NCI-H1417 (cell line): ENCODE results near the gene ALK.

Experiments used
- DNase-seq, 3 experiments: peaks; one replicate each; lab custom pipeline; 2025; lab: John Stamatoyannopoulos, UW

Gene ALK

GRCh38 chr2:29796446-29796845 lies 124.9 kb downstream of the ALK start:
- DNase-seq: no peak

DNA sequence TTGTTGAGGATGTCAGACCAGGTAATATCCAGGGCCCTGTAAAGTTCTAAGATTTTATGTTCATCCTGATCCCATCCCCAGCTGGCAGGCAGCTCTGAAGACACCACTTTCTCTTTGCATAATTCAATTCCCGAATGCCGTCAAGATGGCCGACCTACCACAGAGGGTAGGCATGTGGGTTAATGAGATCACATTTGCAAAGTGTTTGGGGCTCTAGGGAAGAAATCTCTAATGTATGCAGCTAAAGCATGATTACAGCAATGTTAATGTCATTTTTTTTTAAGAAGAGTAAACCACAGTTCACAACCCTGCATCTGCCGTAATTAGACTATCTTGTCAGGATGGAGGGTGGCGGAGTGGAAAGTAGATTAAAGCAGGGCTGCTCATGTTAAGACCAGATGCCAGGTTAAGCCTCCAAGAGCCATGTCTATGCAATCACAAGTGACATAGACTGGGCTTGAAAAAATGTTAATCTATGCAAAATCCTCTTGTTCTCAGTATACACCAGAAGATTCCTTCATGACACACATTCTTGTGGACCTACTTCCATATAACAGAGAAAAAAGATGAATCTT lies 131.4 kb downstream of the ALK start:
- no peak for DNase-seq

DNA sequence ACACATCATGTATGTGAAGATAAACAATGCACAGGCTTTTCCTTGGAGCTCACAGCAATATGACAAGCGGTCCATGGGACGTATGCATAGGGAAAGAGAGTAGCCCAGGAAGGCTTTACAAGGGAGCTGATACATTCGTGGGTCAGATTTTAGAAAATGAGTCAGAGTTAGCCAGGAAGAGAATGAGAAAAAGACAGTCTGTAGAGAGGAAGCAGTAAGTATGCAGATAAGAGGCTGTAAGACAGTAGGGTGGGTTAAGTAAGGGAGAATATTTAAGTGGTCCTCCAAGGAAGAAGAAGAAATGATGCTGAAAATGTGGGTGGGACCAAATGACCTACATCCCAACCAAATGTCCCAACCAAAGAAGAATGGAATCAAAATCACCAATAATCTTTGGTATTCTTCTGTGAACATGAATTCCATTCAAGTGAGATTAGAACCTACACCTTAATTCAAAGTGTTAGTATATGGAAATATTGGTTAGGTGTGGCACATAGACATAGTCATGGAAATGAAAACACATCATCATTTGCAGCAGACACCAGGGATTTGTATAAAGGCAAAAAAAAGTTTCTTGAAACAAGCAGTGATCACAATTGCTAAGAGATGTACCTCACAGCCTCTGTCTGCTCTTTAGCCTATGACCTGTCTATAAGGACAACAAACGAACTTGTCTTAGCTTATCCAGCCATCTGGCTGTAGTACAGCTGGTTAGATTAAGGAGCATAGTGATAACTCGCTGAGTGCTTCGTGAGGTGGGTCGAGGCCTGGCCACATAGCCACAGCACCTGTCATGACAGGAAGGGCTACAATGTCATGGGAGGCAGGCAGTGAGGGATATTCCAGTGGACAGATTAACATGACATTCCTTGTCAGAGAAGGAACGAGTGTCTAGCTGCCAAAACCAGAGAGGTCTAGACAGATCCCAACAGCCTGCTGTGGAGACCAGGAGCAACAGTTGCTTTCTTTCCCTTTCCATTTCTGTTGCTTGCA lies 133.6 kb downstream of the ALK start:
- DNase-seq: no peak

GRCh38 chr2:29786361-29786760 lies 135.0 kb downstream of the ALK start:
- DNase-seq: peak in 1 of 3 experiments; percentile 83

GRCh38 chr2:29783666-29784065 lies 137.7 kb downstream of the ALK start:
- no peak for DNase-seq

- peak in 1 of 3 experiments; percentile 62 for DNase-seq
Measured at GRCh38 chr2:29782549-29783458, 138.6 kb downstream of the ALK start.

- no peak for DNase-seq
Measured at GRCh38 chr2:29782087-29782486, 139.3 kb downstream of the ALK start.

DNA sequence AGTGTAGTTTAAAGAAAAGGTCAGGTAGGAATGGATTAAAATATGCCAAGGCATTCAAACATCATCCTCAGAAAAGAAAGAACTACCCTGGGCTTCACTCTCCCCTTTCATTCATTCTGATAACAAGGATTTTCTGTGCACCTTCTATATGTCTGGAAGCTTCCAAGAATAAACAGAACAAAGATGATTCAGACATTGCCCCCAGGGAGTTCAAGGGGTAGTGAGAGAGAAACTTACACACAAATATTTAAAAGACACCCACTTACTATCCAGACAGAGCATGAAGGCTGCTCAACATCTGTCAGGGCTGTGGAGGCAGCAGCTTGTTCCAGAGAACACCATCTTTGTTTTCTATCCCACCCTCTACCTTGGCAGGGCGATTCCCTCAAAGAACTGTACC lies 140.5 kb downstream of the ALK start:
- DNase-seq: no peak

DNA sequence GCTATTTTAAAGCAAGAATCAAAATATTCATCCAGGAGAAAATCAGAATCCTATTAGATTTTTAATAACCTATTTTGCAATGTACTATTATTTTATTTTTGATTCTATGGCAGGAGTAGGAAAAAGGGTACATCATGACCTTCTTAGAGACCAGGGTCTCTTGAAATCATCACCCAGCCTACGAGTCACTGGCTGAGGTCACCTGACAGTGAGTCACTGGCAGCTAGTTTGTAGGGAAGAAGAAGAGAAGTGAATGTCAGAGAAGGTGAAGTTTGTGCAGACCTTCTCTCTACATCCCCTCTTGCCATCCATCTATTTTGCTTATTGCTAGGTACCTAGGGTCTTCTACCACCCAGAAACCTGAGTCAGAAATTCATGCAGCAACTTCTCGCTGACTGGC lies 144.2 kb downstream of the ALK start:
- no peak for DNase-seq

GRCh38 chr2:29776406-29776805 lies 145.0 kb downstream of the ALK start:
- no peak for DNase-seq

DNA sequence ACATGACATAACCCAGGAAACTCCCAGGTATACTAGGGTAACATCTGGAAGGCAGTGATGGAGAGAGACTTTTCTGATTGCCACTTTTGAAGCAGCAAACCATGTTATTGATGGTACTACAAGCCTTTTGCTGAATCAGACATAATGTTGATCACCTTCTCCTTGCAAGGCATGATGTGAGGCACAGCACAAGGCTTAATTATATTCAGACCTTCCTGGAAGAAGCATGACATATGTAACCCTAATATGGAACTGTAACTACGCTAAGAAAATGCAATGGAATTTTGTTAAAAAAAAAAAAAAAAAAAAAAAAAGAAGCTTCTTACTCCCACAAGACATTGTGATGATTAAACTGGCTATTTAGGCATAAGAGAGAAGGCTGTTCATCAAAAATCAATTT lies 145.4 kb downstream of the ALK start:
- no peak for DNase-seq

GRCh38 chr2:29774624-29775023 lies 146.8 kb downstream of the ALK start:
- no peak for DNase-seq

DNA sequence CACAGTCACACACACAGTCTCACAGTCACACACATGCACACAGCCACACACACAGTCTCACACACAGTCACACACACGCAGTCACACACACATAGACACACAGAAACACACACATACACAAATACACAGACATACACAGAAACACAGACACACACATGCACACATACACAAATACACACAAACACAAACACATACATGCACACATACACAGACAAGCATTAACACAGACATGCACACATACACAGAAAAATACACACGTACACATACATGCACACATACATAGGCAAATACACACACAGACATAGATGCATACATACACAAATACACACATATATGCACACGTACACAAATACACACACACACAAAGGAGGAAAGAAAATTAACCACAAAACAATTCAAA lies 150.5 kb downstream of the ALK start:
- no peak for DNase-seq

GRCh38 chr2:29769847-29770246 lies 151.5 kb downstream of the ALK start:
- DNase-seq: no peak

DNA sequence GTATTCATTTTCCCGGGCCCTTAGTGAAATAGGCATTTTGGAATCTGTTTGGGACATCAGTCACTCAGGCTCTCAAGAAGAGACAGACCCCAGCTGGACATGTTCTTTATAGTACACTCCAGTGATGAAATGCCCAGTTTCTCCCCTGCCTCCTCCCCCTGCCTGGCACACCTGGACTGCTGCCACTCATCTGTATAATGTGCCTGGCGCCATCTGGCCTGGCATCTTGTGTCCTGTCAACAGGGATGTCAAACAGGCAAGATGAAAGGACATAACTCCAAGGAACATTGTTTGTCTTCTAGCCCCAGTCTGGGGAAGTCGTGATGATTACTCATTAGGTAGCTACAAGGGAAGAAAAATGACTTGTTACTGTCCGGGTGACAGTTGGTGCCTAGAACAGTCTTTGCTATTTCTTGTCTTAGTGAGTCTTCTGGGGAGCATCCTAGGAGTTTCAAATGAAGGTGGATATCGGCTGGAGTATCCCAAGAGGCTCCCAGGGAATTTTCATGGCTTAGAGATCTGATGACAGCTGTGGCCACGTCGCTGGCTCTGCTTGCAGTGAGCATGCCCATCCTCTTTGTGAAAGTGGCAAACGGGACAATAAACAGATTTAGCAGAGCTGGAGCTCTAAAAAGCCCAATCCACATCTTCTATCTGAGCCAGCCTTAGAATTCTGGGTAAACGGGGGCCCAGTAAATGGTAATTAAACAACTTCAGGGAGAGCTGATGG lies 153.6 kb downstream of the ALK start:
- DNase-seq: peak in 1 of 3 experiments; percentile 36

GRCh38 chr2:29766191-29766590 lies 155.2 kb downstream of the ALK start:
- DNase-seq: no peak

DNA sequence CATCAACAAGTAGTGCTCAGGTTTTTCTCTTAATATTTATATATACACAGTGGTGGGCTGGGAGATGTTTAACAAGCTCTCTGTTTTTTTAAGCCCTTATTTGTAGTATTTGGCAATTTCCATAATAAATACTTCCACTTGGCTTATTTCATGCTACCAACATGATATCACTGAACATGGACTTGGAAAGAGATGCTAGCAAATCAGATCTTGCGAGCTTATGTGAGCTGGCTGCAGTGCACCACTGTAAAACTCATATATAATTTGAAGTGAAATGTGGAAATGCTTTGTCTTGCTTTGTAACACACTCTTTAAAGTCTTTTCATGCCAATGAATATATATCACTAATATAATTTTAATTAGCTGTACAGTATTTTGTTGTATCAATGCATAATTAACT lies 155.7 kb downstream of the ALK start:
- DNase-seq: no peak

DNA sequence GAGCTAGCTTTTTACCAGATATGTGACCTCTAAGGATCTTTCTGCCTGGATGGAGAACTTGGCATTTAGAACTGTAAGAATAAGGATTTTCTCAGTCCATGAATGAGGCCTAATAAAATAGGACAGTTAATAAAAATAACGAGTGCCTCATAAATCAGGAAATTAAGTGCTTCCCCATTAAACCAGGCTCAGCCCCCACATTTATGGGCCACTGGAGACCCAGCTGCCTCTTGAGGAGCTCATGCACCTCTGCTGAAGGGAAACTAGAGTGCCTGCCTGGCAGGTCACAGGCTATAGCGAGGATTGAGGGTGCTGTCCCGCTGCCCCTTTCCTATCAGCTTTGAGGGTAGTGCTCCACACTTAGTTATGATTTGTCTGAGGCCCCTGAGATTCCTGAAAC lies 158.0 kb downstream of the ALK start:
- DNase-seq: no peak

DNA sequence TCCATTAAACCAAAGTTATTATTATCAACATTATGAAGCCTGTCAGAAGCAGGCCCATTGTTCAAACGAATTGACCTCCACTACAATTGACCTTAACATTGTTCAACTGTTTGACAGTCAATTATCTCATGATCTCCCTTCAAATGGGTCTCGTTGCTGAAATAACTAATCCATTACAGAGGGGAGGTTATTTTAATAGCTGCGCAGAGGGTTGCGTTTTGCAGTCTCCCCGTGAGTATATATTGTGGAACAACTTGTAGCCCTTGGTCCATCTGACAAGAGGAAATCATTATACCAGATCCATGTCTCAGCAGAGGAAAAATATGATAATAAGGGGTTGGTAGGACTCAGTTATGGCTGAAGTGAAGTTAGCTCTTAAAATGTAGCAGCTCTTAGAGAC lies 159.1 kb downstream of the ALK start:
- peak in 1 of 3 experiments; percentile 57 for DNase-seq

GRCh38 chr2:29761278-29761677 lies 160.1 kb downstream of the ALK start:
- no peak for DNase-seq

DNA sequence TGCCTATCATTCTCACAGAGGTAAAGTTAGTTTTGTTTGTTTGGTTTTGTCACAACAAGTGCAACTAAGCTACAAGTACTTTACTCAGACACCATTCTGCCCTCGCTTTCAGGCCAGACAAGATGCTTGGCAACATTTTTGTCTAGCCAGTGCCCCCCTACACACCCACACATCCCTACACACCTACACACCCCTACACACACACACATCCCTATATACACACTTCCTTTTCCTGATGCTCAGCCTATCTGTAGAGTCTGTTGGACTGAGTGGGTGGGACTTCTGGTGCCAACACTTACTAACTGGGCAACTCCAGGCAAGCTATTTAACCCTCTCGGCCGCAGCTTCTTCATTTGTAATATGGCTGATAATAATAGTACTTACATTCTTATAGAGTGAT lies 161.4 kb downstream of the ALK start:
- DNase-seq: no peak

GRCh38 chr2:29759360-29759759 lies 162.0 kb downstream of the ALK start:
- no peak for DNase-seq
